HG02840 (cell line): ENCODE results near the gene TJP2.
"Not testable (repeated sequence)": the region's sequence is repeated elsewhere in the genome, so short reads cannot be mapped to it uniquely, and the experiment has no call there.

ENCODE experiments used
- ATAC-seq: cut with Tn5 transposase; IDR thresholded peaks from one replicate; pipeline ENCODE4 v1.9.1; 2021; ENCODE audit warnings: mild to moderate bottlenecking, moderate library complexity, moderate number of reproducible peaks; ENCODE audit not compliant: unreplicated experiment, low FRiP score

TJP2 gene

GRCh38 chr9:69272212-69272611, 98.1 kb downstream of the TJP2 start:
- no peak for ATAC-seq

GRCh38 chr9:69273161-69273560, 99.1 kb downstream of the TJP2 start:
- no peak for ATAC-seq

- ATAC-seq: no peak
Observed at GRCh38 chr9:69276775-69277174, 102.7 kb downstream of the TJP2 start.

GRCh38 chr9:69279084-69279731, 105.1 kb downstream of the TJP2 start:
- peak; percentile 78 for ATAC-seq

- no peak for ATAC-seq
Observed at GRCh38 chr9:69279733-69280132, 105.7 kb downstream of the TJP2 start.

GRCh38 chr9:69283003-69283402, 108.9 kb downstream of the TJP2 start:
- no peak for ATAC-seq

- no peak for ATAC-seq
Observed at GRCh38 chr9:69292078-69292477, 118.0 kb downstream of the TJP2 start.

GRCh38 chr9:69293156-69293555, 119.1 kb downstream of the TJP2 start:
- ATAC-seq: no peak

- ATAC-seq: no peak
Observed at GRCh38 chr9:69295872-69296552, 121.9 kb downstream of the TJP2 start.

GRCh38 chr9:69297300-69297980, 123.4 kb downstream of the TJP2 start:
- no peak for ATAC-seq

- ATAC-seq: no peak
Observed at GRCh38 chr9:69299315-69299714, 125.2 kb downstream of the TJP2 start.

GRCh38 chr9:69299826-69300225, 125.7 kb downstream of the TJP2 start:
- no peak for ATAC-seq

GRCh38 chr9:69303331-69303730, 129.3 kb downstream of the TJP2 start:
- no peak for ATAC-seq

GRCh38 chr9:69306895-69307445, 132.9 kb downstream of the TJP2 start:
- ATAC-seq: not testable (repeated sequence)

GRCh38 chr9:69307446-69308205, 133.5 kb downstream of the TJP2 start:
- ATAC-seq: no peak

GRCh38 chr9:69308206-69308931, 134.3 kb downstream of the TJP2 start:
- ATAC-seq: no peak

- no peak for ATAC-seq
Observed at GRCh38 chr9:69313175-69313574, 139.1 kb downstream of the TJP2 start.

- ATAC-seq: no peak
Observed at GRCh38 chr9:69314547-69314946, 140.5 kb downstream of the TJP2 start.

GRCh38 chr9:69317081-69317480, 143.0 kb downstream of the TJP2 start:
- no peak for ATAC-seq

- ATAC-seq: peak; percentile 77
Observed at GRCh38 chr9:69317894-69318293, 143.8 kb downstream of the TJP2 start.
